ENCODE data around the gene GSTT2B.
A peak's percentile ranks its signal among the peaks of the same experiment; 100 is the strongest.
"Not testable (repeated sequence)": the region's sequence is repeated elsewhere in the genome, so short reads cannot be mapped to it uniquely, and the experiment has no call there.

The GSTT2B gene

GRCh38 chr22:23993581-23994177 is 32.7 kb upstream of the GSTT2B start:
- H2BK5ac ChIP-seq (ENCODE audit: low read length); H3K9ac ChIP-seq (ENCODE audit: low read depth, low read length, poor library complexity); H4K8ac ChIP-seq (ENCODE audit: low read depth, low read length); H3K4me3 ChIP-seq (ENCODE audit: low read length in 2 of 2); H2BK15ac ChIP-seq (ENCODE audit: low read length); H2AK5ac ChIP-seq (ENCODE audit: low read depth, low read length); H3K79me1 ChIP-seq (ENCODE audit: low read depth, low read length); H3K4me1 ChIP-seq (ENCODE audit: control insufficient read depth in 2 of 2, insufficient read depth in 1 of 2, low read depth in 1 of 2, low read length in 2 of 2); H3K27me3 ChIP-seq (ENCODE audit: control insufficient read depth in 3 of 3, insufficient read depth in 3 of 3, low read depth in 1 of 3, low read length in 3 of 3); H2BK12ac ChIP-seq (ENCODE audit: low read length); H3K27ac ChIP-seq (replicated peaks; ENCODE audit: low read length); DNase-seq (ENCODE audit: low spot score); H3K14ac ChIP-seq (ENCODE audit: low read length); H2BK120ac ChIP-seq (ENCODE audit: low read depth, low read length); H3K4me2 ChIP-seq (ENCODE audit: insufficient read depth, low read length, poor library complexity, severe bottlenecking); H4K91ac ChIP-seq (ENCODE audit: low read depth, low read length, poor library complexity); H3K9me3 ChIP-seq (replicated peaks in 1 of 2; ENCODE audit: control insufficient read depth in 2 of 2, insufficient read depth in 1 of 2, low read depth in 1 of 2, low read length in 2 of 2); H3K4ac ChIP-seq (ENCODE audit: low read length); H3K36me3 ChIP-seq (replicated peaks in 1 of 2; ENCODE audit: control insufficient read depth in 2 of 2, insufficient read depth in 2 of 2, low read length in 2 of 2); H3K18ac ChIP-seq (ENCODE audit: low read length); H3K23ac ChIP-seq (ENCODE audit: low read depth, low read length, poor library complexity): not testable (repeated sequence)
- peak overlapping the region; percentile 71 for H2AFZ ChIP-seq (ENCODE audit: low read length)
- WGBS, 2 donors (ENCODE audit: extremely low coverage in 2 of 2, insufficient read length in 2 of 2, insufficient replicate concordance in 1 of 2): no CpG with 5 or more reads among the region's 4 CpGs

- not testable (repeated sequence) for H4K91ac ChIP-seq (ENCODE audit: low read depth, low read length, poor library complexity); H3K27me3 ChIP-seq (ENCODE audit: control insufficient read depth in 3 of 3, insufficient read depth in 3 of 3, low read depth in 1 of 3, low read length in 3 of 3); H3K4ac ChIP-seq (ENCODE audit: low read length); H2AK5ac ChIP-seq (ENCODE audit: low read depth, low read length); H3K4me2 ChIP-seq (ENCODE audit: insufficient read depth, low read length, poor library complexity, severe bottlenecking); H2BK15ac ChIP-seq (ENCODE audit: low read length); H2BK5ac ChIP-seq (ENCODE audit: low read length); H3K4me1 ChIP-seq (ENCODE audit: control insufficient read depth in 2 of 2, insufficient read depth in 1 of 2, low read depth in 1 of 2, low read length in 2 of 2); H2BK12ac ChIP-seq (ENCODE audit: low read length); H3K23ac ChIP-seq (ENCODE audit: low read depth, low read length, poor library complexity); H3K4me3 ChIP-seq (ENCODE audit: low read length in 2 of 2); H3K18ac ChIP-seq (ENCODE audit: low read length); H3K9ac ChIP-seq (ENCODE audit: low read depth, low read length, poor library complexity); H4K8ac ChIP-seq (ENCODE audit: low read depth, low read length); DNase-seq (ENCODE audit: low spot score); H2BK120ac ChIP-seq (ENCODE audit: low read depth, low read length); H3K36me3 ChIP-seq (replicated peaks in 1 of 2; ENCODE audit: control insufficient read depth in 2 of 2, insufficient read depth in 2 of 2, low read length in 2 of 2); H3K79me1 ChIP-seq (ENCODE audit: low read depth, low read length); H2AFZ ChIP-seq (ENCODE audit: low read length); H3K9me3 ChIP-seq (replicated peaks in 1 of 2; ENCODE audit: control insufficient read depth in 2 of 2, insufficient read depth in 1 of 2, low read depth in 1 of 2, low read length in 2 of 2); H3K14ac ChIP-seq (ENCODE audit: low read length); H3K27ac ChIP-seq (replicated peaks; ENCODE audit: low read length)
- no CpG with 5 or more reads among the region's 2 CpGs for WGBS, 2 donors (ENCODE audit: extremely low coverage in 2 of 2, insufficient read length in 2 of 2, insufficient replicate concordance in 1 of 2)
Observed at GRCh38 chr22:23993080-23993479, 32.1 kb upstream of the GSTT2B start.

- not testable (repeated sequence) for H3K4me3 ChIP-seq (ENCODE audit: low read length in 2 of 2); H3K4me1 ChIP-seq (ENCODE audit: control insufficient read depth in 2 of 2, insufficient read depth in 1 of 2, low read depth in 1 of 2, low read length in 2 of 2); H3K79me1 ChIP-seq (ENCODE audit: low read depth, low read length); H3K9ac ChIP-seq (ENCODE audit: low read depth, low read length, poor library complexity); H3K23ac ChIP-seq (ENCODE audit: low read depth, low read length, poor library complexity); H2BK5ac ChIP-seq (ENCODE audit: low read length); H3K9me3 ChIP-seq (replicated peaks in 1 of 2; ENCODE audit: control insufficient read depth in 2 of 2, insufficient read depth in 1 of 2, low read depth in 1 of 2, low read length in 2 of 2); H3K27me3 ChIP-seq (ENCODE audit: control insufficient read depth in 3 of 3, insufficient read depth in 3 of 3, low read depth in 1 of 3, low read length in 3 of 3); H2AK5ac ChIP-seq (ENCODE audit: low read depth, low read length); H3K36me3 ChIP-seq (replicated peaks in 1 of 2; ENCODE audit: control insufficient read depth in 2 of 2, insufficient read depth in 2 of 2, low read length in 2 of 2); H4K91ac ChIP-seq (ENCODE audit: low read depth, low read length, poor library complexity); H2AFZ ChIP-seq (ENCODE audit: low read length); H2BK120ac ChIP-seq (ENCODE audit: low read depth, low read length); H3K27ac ChIP-seq (replicated peaks; ENCODE audit: low read length); H3K4me2 ChIP-seq (ENCODE audit: insufficient read depth, low read length, poor library complexity, severe bottlenecking); H4K8ac ChIP-seq (ENCODE audit: low read depth, low read length); H3K18ac ChIP-seq (ENCODE audit: low read length); H2BK12ac ChIP-seq (ENCODE audit: low read length); H3K14ac ChIP-seq (ENCODE audit: low read length); DNase-seq (ENCODE audit: low spot score); H2BK15ac ChIP-seq (ENCODE audit: low read length); H3K4ac ChIP-seq (ENCODE audit: low read length)
- WGBS, 2 donors (ENCODE audit: extremely low coverage in 2 of 2, insufficient read length in 2 of 2, insufficient replicate concordance in 1 of 2): no CpG with 5 or more reads among the region's 3 CpGs
Observed at GRCh38 chr22:23989583-23990244, 28.7 kb upstream of the GSTT2B start.

GRCh38 chr22:23986538-23987178 is 25.7 kb upstream of the GSTT2B start:
- not testable (repeated sequence) for H3K14ac ChIP-seq (ENCODE audit: low read length); H2AK5ac ChIP-seq (ENCODE audit: low read depth, low read length); H2AFZ ChIP-seq (ENCODE audit: low read length); H2BK5ac ChIP-seq (ENCODE audit: low read length); H3K23ac ChIP-seq (ENCODE audit: low read depth, low read length, poor library complexity); H3K79me1 ChIP-seq (ENCODE audit: low read depth, low read length); H4K8ac ChIP-seq (ENCODE audit: low read depth, low read length); H3K4me2 ChIP-seq (ENCODE audit: insufficient read depth, low read length, poor library complexity, severe bottlenecking); H3K9ac ChIP-seq (ENCODE audit: low read depth, low read length, poor library complexity); H3K9me3 ChIP-seq (replicated peaks in 1 of 2; ENCODE audit: control insufficient read depth in 2 of 2, insufficient read depth in 1 of 2, low read depth in 1 of 2, low read length in 2 of 2); H4K91ac ChIP-seq (ENCODE audit: low read depth, low read length, poor library complexity); H3K36me3 ChIP-seq (replicated peaks in 1 of 2; ENCODE audit: control insufficient read depth in 2 of 2, insufficient read depth in 2 of 2, low read length in 2 of 2); H3K4ac ChIP-seq (ENCODE audit: low read length); H3K27ac ChIP-seq (replicated peaks; ENCODE audit: low read length); H2BK12ac ChIP-seq (ENCODE audit: low read length); H3K18ac ChIP-seq (ENCODE audit: low read length); H2BK15ac ChIP-seq (ENCODE audit: low read length); DNase-seq (ENCODE audit: low spot score); H3K4me1 ChIP-seq (ENCODE audit: control insufficient read depth in 2 of 2, insufficient read depth in 1 of 2, low read depth in 1 of 2, low read length in 2 of 2); H3K27me3 ChIP-seq (ENCODE audit: control insufficient read depth in 3 of 3, insufficient read depth in 3 of 3, low read depth in 1 of 3, low read length in 3 of 3); H2BK120ac ChIP-seq (ENCODE audit: low read depth, low read length); H3K4me3 ChIP-seq (ENCODE audit: low read length in 2 of 2)
- 100% methylated on average over 2 of the region's 4 CpGs; no CpG with 5 or more reads in 1 of the 2 donors for WGBS, 2 donors (ENCODE audit: extremely low coverage in 2 of 2, insufficient read length in 2 of 2, insufficient replicate concordance in 1 of 2)

Data from neuronal stem cell (in vitro differentiated cells).